Kasumi-1 (cell line): ENCODE data around the gene CREB5.

Experiments used
- DNase-seq, 2 experiments: peaks; one replicate each; lab custom pipeline; 2025; lab: John Stamatoyannopoulos, UW

CREB5 gene

GRCh38 chr7:28479507-28479947, 67.2 kb downstream of the CREB5 start:
- DNase-seq = no peak

GRCh38 chr7:28480595-28480994, 68.3 kb downstream of the CREB5 start:
- DNase-seq = no peak

GRCh38 chr7:28481091-28481926, 69.0 kb downstream of the CREB5 start:
- DNase-seq = no peak

- DNase-seq = no peak
These were observed 70.8 kb downstream of the CREB5 start for GRCh38 chr7:28483112-28483511.

- no peak for DNase-seq
These were observed 71.7 kb downstream of the CREB5 start for GRCh38 chr7:28483908-28484605.

- no peak for DNase-seq
These were observed 72.3 kb downstream of the CREB5 start for GRCh38 chr7:28484606-28484935.

- DNase-seq = no peak
These were observed 75.2 kb downstream of the CREB5 start for GRCh38 chr7:28487487-28487886.

- no peak for DNase-seq
These were observed 75.9 kb downstream of the CREB5 start for GRCh38 chr7:28488061-28488791.

GRCh38 chr7:28490831-28491230, 78.5 kb downstream of the CREB5 start:
- no peak for DNase-seq

- no peak for DNase-seq
These were observed 81.2 kb downstream of the CREB5 start for GRCh38 chr7:28493477-28493876.

- DNase-seq = no peak
These were observed 84.7 kb downstream of the CREB5 start for GRCh38 chr7:28497009-28497408.

- DNase-seq = no peak
These were observed 86.3 kb downstream of the CREB5 start for GRCh38 chr7:28498636-28499035.

GRCh38 chr7:28500138-28500537, 87.8 kb downstream of the CREB5 start:
- no peak for DNase-seq

GRCh38 chr7:28502408-28502807, 90.1 kb downstream of the CREB5 start:
- no peak for DNase-seq

- no peak for DNase-seq
These were observed 91.1 kb downstream of the CREB5 start for GRCh38 chr7:28503396-28503795.

- DNase-seq = no peak
These were observed 92.7 kb downstream of the CREB5 start for GRCh38 chr7:28505014-28505413.

GRCh38 chr7:28505867-28506266, 93.5 kb downstream of the CREB5 start:
- DNase-seq = no peak

GRCh38 chr7:28507525-28508282, 95.4 kb downstream of the CREB5 start:
- DNase-seq = no peak

GRCh38 chr7:28509251-28510025, 97.1 kb downstream of the CREB5 start:
- no peak for DNase-seq

- DNase-seq = no peak
These were observed 97.7 kb downstream of the CREB5 start for GRCh38 chr7:28510026-28510369.

GRCh38 chr7:28512668-28513440, 100.5 kb downstream of the CREB5 start:
- DNase-seq = no peak
